Panc1 (cell line): Measurements from ENCODE around the gene TDRKH.

Experiments used
- POLR2AphosphoS5 ChIP-seq: IDR thresholded peaks from 2 replicates; pipeline ENCODE4 v1.6.1; 2012; ENCODE audit warnings: mild to moderate bottlenecking, low read depth, low read length, moderate library complexity
- SIN3A ChIP-seq: IDR thresholded peaks from 2 replicates; pipeline ENCODE4 v1.6.1; 2012; ENCODE audit warnings: low read depth, mild to moderate bottlenecking, low read length, moderate library complexity, borderline replicate concordance; ENCODE audit not compliant: insufficient read depth
- TF ChIP-seq, protein P1 (sequence below): fragments of 450-650 bp; IDR thresholded peaks from 2 replicates; pipeline ENCODE4 v1.5.1; 2017; ENCODE audit warnings: mild to moderate bottlenecking
- TF ChIP-seq, protein P2 (sequence below), 2 experiments: IDR thresholded peaks; 2 replicates each; pipeline ENCODE4 v1.6.1; 2011 to 2012; ENCODE audit warnings: low read depth in 2 of 2, control low read depth in 1 of 2, low read length in 1 of 2, mild to moderate bottlenecking in 1 of 2, moderate library complexity in 1 of 2; ENCODE audit not compliant: insufficient read depth in 1 of 2

DNA sequence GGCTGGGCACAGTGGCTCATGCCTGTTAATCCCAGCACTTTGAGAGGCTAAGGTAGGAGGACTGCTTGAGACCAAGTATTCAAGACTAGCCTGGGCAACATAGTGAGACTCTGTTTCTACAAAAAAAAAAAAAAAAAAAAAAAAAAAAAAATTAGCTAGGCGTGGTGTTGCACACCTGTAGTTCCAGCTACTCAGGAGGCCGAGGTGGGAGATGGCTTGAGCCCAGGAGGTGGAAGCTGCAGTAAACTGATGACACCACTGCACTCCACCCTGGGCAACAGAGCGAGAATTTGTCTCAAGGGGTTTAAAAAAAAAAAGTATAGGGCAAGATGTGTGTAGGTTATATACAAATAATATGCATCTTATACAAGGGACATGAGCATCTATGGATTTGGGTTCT lies 2.6 kb downstream of the TDRKH start:
- TF ChIP-seq SIN3A = no peak
- no peak for TF ChIP-seq POLR2AphosphoS5
- TF ChIP-seq, protein P1, sequence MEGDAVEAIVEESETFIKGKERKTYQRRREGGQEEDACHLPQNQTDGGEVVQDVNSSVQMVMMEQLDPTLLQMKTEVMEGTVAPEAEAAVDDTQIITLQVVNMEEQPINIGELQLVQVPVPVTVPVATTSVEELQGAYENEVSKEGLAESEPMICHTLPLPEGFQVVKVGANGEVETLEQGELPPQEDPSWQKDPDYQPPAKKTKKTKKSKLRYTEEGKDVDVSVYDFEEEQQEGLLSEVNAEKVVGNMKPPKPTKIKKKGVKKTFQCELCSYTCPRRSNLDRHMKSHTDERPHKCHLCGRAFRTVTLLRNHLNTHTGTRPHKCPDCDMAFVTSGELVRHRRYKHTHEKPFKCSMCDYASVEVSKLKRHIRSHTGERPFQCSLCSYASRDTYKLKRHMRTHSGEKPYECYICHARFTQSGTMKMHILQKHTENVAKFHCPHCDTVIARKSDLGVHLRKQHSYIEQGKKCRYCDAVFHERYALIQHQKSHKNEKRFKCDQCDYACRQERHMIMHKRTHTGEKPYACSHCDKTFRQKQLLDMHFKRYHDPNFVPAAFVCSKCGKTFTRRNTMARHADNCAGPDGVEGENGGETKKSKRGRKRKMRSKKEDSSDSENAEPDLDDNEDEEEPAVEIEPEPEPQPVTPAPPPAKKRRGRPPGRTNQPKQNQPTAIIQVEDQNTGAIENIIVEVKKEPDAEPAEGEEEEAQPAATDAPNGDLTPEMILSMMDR = no peak
- TF ChIP-seq, protein P2, sequence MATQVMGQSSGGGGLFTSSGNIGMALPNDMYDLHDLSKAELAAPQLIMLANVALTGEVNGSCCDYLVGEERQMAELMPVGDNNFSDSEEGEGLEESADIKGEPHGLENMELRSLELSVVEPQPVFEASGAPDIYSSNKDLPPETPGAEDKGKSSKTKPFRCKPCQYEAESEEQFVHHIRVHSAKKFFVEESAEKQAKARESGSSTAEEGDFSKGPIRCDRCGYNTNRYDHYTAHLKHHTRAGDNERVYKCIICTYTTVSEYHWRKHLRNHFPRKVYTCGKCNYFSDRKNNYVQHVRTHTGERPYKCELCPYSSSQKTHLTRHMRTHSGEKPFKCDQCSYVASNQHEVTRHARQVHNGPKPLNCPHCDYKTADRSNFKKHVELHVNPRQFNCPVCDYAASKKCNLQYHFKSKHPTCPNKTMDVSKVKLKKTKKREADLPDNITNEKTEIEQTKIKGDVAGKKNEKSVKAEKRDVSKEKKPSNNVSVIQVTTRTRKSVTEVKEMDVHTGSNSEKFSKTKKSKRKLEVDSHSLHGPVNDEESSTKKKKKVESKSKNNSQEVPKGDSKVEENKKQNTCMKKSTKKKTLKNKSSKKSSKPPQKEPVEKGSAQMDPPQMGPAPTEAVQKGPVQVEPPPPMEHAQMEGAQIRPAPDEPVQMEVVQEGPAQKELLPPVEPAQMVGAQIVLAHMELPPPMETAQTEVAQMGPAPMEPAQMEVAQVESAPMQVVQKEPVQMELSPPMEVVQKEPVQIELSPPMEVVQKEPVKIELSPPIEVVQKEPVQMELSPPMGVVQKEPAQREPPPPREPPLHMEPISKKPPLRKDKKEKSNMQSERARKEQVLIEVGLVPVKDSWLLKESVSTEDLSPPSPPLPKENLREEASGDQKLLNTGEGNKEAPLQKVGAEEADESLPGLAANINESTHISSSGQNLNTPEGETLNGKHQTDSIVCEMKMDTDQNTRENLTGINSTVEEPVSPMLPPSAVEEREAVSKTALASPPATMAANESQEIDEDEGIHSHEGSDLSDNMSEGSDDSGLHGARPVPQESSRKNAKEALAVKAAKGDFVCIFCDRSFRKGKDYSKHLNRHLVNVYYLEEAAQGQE (IDR thresholded peaks at IDR 0.05; ENCODE audit: insufficient read depth in 1 of 2, low read depth in 2 of 2, low read length in 1 of 2) = no peak
